ENCODE results near the gene ZNF200.

- TF ChIP-seq CTCF (IDR thresholded peaks at IDR 0.05; ENCODE audit: extremely low read depth in 1 of 2, insufficient read depth in 1 of 2, low read depth in 1 of 2, low read length in 2 of 2) = no peak
- no peak for TF ChIP-seq POLR2AphosphoS5 (IDR thresholded peaks at IDR 0.05; ENCODE audit: insufficient read depth, low read depth, low read length)
- no peak for TF ChIP-seq EZH2 (IDR thresholded peaks at IDR 0.05; ENCODE audit: borderline replicate concordance, low read depth, low read length, severe bottlenecking)
- no peak for TF ChIP-seq FOS (IDR thresholded peaks at IDR 0.05; ENCODE audit: borderline replicate concordance, insufficient read depth, low read length)
These were observed 19.2 kb downstream of the ZNF200 start for GRCh38 chr16:3215601-3216262.

Data from endothelial cell of umbilical vein (primary cell).